Transverse colon (tissue), 3 donors: ENCODE measurements around the gene CCDC177.

Experiments used
- POLR2A ChIP-seq: fragments of 450-650 bp; IDR thresholded peaks from one replicate; pipeline ENCODE4 v1.6.1; 2016; ENCODE audit warnings: antibody characterized with exemption, mild to moderate bottlenecking, moderate library complexity
- TF ChIP-seq, protein P1 (sequence below), 5 experiments: fragments of 200-600 bp in 3 of 5; fragments of 450-650 bp in 2 of 5; sonication (generic) in 3 of 5; IDR thresholded peaks; 1 replicate in 2 of 5; 2 replicates in 3 of 5; pipeline ENCODE4 v1.5.1; 2016 to 2017; ENCODE audit warnings: antibody characterized with exemption in 5 of 5, inconsistent platforms in 3 of 5, mild to moderate bottlenecking in 2 of 5, moderate library complexity in 1 of 5

DNA sequence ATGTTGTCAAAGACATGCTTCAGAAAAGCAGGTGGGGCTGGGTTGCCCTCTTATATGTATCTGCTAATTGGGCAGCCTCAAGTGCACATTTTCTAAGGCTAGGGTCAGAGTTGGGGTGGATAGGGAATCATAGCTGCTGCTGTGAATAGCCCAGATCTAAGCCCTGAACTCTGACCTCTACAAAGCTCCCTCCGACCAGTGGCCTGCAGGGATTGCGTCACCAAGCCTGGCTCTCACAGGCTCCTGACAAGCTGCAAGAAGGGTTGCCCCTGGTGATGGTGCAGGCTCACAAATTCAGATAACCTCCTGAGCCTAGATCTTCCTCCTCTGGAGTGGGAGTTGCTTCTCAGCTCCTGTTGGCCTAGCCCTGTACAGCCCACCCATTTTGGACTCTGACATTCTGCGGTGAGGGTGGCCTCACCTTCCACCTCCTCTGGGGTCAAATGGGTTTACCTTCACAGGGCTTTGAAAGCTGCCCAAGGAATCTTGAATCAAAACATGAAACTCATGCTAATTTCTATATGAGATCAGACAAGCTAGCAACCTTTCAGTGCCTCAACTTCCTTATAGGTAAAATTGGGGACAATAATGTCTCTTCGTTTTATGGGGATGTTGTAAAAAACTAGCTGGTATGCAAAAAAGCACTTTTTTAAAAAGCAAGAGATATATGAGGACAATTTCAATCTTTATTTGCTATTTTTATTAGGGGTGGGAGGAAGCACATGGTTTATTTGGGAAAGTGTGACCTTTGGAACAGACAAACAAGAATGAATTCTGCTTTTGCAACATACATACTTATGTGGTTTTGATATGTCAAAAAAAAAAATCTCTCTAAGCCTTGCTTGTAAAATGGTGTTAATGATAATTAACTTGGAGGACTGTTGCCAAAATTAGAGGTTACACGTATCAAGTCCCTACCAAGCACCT lies 31.9 kb upstream of the CCDC177 start:
- TF ChIP-seq, protein P1, sequence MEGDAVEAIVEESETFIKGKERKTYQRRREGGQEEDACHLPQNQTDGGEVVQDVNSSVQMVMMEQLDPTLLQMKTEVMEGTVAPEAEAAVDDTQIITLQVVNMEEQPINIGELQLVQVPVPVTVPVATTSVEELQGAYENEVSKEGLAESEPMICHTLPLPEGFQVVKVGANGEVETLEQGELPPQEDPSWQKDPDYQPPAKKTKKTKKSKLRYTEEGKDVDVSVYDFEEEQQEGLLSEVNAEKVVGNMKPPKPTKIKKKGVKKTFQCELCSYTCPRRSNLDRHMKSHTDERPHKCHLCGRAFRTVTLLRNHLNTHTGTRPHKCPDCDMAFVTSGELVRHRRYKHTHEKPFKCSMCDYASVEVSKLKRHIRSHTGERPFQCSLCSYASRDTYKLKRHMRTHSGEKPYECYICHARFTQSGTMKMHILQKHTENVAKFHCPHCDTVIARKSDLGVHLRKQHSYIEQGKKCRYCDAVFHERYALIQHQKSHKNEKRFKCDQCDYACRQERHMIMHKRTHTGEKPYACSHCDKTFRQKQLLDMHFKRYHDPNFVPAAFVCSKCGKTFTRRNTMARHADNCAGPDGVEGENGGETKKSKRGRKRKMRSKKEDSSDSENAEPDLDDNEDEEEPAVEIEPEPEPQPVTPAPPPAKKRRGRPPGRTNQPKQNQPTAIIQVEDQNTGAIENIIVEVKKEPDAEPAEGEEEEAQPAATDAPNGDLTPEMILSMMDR (IDR thresholded peaks at IDR 0.05) = no peak
- no peak for TF ChIP-seq POLR2A
